NCI-H128 (cell line): ENCODE data around the gene ACTC1.
"Not testable (repeated sequence)": the region's sequence is repeated elsewhere in the genome, so short reads cannot be mapped to it uniquely, and the experiment has no call there.

ENCODE experiments used
- DNase-seq: peaks from one replicate; lab custom pipeline; 2025; ENCODE audit not compliant: unreplicated experiment; lab: John Stamatoyannopoulos, UW

The ACTC1 gene

DNA sequence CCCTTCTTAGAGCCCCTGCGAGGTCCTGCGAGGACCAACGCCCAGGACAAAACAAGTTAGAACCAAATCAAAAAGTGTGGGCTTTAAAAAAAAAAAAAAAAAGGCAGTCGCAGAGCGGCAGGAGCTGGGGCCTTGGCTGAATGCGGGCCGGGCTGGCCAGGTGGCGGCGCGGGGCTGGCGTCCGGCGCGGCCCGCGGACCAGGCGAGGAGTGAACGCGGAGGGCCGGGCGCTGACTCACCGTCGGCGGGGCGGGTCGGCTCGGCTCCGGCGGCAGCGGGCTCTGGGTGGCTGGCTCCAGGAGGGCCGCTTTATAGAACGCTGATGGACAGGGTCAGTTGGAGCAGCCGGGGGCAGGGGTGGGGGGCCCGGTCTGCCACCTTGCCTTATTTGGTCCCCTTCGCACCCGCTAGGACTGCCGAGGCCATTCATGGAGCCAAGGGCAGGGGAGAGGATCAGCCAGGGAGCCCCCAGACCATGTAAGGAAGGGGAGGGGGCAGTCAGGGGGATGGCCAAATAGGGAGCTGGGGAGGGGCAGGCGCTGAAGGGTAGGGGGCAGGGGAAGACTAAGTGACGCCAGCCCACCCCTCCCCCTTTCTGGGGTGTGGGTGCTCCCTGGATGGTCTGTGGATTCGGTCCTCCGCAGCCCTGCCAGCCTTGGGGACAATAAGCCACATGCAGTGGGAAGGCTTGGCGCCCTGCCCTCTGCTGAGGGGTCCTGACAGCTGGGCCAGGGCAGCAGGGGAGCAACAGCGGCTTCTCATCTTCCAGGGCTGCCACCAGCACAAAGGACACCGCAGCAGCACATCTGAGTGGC is at the start of gene ACTC1:
Gene ACTC1, minus strand, starts transcription at position 283 of the 815 bp plus-strand sequence. CDS start 741 bp downstream, outside the sequence.
- DNase-seq = no peak

DNA sequence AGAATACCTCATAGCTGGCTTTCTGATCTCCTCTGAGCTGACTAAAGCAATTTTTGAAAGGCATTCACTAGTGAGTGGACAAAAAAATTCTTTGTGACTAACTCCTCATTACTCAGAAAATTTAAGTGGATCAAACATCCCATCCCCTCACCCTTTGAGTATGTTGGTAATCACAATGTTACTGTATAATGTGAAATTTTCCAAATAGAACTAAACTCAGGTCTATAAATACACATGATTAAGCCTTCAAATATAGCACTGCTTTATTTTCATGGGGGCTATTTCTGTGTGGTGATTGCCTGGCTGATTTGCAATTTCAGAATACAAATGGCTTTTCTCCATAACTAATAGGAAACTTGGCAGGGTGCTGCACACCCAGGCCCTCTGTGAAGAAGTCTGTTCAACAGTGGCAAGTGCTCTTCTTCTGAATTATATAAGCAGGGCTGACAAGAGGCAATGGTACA is 45.9 kb upstream of the ACTC1 start:
- DNase-seq = no peak

DNA sequence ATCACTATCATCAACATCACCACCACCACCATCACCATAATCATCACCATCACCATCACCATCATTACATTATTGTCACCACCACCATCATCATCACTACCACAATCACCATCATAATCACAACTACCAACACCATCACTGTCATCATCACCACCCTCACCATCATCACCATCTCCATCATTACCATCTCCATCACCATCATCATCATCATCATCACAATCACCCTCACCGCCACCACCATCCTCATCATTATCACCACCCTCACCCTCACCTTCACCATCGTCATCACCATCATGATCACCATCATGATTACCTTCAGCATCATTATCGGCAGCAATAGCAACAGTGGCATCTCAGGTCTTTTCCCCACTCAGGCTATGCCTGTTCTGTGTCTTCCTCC is 42.9 kb upstream of the ACTC1 start:
- DNase-seq = no peak

DNA sequence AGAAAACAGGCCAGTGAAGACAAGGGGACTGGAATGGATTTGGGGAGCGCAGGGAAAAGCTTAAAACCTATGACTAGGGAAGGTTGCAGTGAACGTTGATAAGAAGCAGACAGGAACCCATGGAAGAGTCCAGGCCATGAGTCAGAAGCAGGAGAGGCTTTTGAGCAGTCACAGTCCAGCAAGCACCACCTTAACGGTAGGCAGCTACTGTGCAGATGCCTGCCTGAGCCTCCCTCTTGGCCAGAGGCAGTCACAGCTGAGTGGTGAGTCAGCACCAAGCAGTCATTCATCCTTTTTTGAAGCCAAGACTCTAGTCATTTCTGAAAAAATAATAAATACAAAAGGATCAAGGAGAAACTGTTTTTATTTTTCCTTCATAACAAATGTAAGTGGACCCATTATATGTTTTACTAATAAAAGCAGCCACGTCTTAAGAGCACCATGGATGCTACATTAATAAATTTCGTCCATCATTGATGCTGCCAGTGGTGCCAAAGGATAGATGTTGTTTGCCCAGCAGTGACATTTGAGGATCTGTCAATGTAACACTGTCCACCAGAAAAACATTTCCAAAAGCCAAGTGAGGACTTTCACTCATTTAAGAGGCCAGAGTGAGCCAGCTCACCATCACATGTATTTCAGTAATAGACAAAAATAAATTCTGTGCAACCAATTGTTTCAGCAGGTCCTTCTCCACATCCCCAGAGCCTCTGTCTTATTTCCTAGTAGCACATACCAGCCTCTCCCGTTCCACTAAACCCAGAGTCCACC is 42.1 kb upstream of the ACTC1 start:
- DNase-seq = no peak

DNA sequence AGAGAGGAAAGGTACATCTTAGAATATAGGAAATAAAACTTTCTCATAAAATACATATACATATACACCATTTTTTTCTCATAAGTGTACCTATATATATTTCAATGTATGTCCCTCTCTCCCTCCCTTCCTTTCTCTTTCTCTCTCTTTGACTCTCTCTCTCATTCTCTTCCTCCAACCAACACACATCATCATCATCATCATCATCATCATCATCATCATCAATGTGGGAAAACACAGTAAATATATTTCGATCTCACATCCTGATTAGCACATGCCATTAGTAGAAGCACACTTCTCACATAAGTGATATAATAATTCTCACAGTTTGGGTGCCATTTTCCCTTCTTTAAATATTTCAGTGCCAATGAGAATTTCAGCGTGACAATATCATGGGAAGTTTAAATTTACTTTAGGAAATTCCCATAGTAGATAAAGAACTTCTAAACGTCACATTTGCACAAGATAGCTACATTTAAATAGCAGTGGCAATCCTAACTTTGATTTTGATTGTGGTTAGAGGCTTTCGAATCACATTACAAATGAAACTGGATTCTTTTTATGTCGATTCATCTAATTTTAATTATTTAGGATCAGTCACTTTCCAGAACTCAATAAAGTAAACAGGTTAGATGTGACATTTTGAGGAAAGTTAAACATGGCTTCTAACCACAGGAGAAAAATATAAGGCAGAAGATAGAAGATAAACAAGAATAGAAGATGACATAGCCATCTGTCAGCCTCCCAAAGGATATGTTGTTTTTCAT is 33.0 kb upstream of the ACTC1 start:
- DNase-seq = no peak

DNA sequence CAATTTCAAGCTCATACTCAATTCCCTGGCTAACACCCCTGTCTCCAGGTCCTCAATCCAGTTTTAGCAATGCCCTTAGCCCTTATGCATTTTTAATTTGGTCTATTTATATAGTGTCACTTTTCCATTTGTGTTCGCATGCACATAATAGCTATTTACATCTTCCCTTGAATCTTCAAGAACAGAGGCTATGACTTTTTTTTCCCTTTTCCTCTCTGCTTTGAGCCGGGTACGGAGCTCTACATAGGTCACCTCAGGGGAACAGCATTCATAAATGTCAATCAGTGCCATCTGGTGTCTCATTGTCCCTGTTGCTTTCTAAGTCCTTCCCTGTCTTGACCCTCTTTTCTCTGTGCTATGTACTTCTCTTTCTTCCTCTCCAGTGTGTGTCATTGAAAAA is 26.5 kb upstream of the ACTC1 start:
- DNase-seq = no peak

DNA sequence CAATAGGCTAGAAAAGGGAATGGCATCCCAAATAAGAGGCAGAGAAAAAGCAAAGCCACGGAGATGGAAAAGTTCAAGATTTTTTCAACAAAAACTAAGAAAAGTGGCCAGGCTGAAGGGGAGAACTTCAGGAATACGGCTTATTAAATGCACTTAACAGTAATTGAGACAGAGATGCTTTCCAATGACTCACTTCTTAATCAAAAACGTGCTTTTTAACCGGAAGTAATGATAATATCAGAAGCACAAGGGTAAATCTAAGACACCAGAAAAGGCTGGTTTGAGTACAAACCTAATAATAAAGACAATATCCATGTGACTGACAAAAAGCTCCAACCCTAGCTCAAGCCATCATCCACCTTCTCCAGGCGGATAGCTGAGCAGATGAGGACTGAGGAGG is 24.8 kb upstream of the ACTC1 start:
- no peak for DNase-seq

DNA sequence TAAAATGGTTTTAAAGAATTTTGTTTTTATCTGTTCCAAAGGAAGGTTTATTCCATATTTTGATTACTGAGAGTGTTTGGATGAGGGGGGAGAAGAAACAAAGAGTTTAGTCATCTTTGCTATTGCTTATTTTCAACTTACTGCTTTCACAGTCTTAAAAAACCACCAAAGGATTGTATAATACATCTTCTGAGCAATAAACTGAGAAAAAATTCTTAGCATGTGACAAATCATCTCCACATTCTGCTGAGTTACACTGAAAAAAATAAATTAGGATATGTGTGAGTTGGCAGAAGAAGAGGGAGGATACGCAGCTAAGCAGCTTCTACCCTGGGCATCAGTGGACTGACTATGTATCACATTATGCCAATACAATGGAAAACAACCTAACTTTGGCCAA is 23.2 kb upstream of the ACTC1 start:
- no peak for DNase-seq

DNA sequence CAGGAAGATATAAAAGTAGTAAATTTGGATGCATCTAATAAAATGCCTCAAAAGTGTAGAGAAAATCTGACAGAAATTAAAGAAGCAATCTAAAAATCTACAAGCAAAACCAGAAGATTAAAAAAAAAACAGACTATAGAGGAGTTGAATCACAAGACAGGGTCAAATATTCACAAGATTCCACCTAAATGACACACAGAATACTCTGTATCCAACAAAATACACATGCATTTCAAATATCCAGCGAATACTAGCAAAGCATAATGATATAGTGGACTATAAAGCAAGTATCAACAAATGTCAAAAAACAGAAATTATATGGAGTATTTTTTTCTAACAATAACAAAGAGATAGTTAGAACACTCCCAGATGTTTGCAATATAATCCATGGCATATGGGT is 20.5 kb upstream of the ACTC1 start:
- DNase-seq = no peak

DNA sequence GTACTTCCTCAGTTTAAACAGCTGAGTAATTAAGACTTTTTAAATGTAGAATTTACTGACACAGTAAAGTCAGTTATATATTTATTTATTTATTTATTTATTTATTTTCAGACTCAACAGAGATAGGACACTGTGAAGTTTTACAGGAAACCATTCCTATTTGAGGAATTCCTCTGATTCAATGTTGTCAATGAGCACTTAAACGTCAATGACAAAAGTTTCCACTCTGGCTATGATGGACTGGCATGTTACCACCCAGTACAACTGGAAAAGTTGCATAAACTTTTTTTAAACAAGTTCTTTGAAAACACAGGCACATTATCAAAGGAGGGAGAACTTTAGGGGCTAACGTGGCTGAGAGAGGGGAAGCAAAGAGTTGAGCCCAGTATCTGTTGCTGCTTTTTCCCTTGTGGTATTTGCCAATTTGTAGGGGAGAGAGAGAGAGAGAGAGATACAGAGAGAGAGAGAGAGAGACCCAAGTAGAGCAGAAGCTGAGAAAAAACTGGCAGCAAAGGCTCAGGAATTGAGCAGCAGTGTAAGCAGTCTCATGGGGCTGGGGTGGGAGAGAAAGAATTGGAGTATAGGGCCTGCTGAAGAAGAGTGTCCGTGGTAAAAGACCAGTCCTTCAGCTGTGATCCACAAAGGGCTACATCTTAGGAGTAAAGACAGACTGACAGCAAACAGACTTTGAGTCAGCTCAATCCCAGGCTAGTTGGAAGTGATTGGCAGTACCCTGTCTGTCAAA is 18.3 kb upstream of the ACTC1 start:
- DNase-seq = no peak

DNA sequence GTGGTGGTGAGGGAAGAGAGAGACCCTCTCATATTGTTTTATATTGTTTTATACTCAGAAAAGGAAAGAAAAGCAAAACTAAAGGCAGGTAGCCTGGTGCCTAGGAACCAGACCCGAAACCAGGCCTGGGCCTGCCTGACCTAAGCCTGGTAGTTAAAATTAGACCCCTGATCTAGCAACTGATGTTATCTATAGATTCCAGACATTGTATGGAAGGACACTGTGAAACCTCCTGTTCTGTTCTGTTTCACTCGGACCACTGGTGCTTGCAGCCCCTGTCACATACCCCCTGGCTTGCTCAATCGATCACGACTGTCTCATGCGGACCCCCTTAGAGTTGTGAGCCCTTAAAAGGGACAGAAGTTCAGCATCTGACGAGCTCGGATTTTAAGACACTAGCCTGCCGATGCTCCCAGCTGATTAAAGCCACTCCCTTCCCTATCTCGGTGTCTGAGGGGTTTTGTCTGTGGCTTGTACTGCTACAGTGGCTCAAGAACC is 17.6 kb upstream of the ACTC1 start:
- not testable (repeated sequence) for DNase-seq

DNA sequence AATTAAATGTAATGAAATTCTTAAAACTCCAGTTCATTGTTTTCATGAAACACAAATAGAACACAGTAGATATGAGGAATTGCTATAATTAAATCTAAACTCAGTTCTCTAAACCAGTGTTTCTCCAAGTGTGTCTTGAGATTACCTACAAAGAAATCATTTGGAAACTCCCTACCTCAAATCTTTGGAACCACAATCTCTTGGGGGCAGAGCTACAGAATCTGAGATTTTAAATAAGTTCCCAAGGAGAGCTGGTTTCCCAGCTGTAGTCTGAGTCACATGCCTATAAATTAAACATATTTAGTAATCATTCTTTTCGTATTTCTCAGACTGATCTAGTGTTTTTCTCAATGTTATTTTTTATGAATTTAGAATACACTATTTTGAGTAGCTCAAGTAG is 17.0 kb upstream of the ACTC1 start:
- DNase-seq = no peak

DNA sequence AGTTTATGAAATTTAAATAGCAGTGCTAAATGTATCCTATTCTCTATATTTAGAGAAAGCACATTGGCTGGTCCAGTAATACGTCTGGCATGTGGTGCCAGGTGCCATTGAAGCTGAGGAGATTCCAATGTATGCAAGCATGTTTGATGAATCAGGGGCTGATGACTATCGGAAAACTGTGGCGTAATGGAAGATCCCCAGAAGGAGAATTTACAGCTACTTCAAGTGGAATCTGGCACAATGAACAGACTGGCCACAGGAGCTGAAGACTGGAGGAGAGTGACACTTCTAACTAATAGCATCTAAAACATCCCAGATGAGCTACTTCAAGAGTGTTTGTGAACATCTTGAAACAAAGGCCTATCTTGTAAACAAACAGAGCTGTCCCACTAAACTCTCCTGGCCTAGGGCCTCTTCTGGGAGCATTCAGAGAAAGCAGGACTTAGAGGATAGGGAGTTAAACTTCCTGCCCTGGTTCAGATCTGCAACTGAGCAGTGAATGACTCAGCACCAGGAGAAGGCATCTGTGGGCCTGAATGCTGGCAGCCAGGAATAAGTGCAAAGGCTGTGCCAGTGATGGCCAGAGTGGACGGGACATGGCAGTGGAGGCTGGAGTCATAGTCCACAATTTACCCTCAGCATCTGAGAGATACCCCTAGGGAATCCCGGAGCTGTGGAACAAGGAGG is 15.2 kb upstream of the ACTC1 start:
- no peak for DNase-seq

DNA sequence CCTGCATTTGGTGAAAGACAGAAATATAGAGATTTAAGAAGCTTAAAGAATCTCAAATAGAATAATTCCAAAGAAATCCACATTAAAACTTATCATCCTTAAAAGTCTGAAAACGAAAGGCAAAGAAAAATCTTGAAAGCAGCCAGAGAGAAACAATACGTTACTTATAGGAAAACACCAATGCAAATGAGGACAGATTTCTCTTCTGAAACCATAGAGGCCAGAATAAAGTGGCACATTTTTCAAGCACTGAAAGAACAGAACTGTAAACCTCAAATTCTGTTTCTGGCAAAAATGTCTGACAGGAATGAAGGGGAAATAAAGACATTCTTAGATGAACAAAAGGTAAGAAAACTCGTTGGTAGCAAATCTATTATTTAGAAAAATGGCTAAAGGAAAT is 13.8 kb upstream of the ACTC1 start:
- no peak for DNase-seq

DNA sequence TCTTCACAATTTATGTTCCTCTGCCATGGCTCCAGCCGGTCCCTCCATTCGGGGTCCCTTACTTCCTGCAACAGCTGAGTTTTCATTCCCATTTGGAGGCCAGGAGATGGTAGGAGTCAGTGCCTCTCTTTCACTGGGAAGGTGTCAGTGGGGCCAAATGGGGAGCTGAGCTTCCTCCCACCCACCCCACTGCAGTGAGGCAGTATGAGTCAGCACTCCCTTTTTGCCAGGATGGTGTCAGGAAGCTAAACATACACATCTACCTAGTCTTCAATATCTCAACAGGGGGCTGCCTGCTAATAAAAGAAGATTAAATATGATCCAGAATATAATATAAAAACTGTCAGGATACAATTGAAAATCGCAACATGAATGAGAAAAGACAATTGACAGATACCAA is 12.7 kb upstream of the ACTC1 start:
- no peak for DNase-seq

DNA sequence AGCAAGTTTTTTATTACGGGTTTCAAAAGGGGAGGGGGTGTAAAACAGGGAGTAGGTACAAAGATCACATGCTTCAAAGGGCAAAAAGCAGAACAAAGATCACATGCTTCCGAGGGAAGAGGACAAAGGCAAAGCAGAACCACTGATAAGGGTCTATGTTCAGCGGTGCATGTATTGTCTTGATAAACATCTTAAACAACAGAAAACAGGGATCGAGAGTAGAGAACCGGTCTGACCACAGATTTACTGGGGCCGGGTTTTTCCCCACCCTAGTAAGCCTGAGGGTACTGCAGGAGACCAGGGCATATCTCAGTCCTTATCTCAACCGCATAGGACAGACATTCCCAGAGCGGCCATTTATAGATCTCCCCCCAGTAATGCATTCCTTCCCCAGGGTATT is 11.9 kb upstream of the ACTC1 start:
- not testable (repeated sequence) for DNase-seq

DNA sequence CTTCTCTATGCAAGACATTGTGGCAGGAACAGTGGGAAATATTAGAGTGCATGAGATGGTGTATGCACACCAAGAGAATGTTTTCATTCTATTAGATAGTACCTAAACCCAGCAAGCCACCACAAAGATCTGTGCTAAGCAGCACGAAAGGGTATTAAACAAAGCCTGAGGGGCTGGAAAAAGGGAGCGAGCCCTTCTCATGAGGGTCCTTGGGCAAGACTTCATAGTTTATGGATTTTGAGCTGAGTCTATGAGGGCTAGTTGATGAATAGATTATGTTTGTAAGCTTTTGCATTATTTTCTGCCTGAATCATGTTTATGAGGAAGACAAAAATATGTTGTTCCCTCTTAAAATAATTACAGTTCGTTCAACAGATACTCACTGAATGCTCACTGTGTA is 9.4 kb upstream of the ACTC1 start:
- DNase-seq = no peak

DNA sequence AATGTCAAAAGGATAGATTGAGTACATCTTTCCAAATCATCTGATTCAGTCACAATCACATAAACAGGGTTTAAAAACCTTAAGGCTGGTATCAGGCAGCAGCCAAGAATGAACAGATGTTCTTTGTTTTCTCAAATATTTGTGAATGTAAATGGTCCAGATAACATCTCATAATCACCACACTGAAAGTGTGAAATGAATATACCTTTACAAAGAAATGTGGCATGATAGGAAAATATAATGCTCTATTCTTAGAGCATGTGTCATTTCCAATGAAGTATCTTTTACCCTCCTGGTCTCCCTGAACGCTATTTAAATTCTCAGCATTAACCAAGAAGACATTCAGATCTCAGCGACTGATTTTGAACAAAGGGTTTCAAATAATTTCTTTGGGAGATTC is 8.8 kb upstream of the ACTC1 start:
- DNase-seq = no peak

DNA sequence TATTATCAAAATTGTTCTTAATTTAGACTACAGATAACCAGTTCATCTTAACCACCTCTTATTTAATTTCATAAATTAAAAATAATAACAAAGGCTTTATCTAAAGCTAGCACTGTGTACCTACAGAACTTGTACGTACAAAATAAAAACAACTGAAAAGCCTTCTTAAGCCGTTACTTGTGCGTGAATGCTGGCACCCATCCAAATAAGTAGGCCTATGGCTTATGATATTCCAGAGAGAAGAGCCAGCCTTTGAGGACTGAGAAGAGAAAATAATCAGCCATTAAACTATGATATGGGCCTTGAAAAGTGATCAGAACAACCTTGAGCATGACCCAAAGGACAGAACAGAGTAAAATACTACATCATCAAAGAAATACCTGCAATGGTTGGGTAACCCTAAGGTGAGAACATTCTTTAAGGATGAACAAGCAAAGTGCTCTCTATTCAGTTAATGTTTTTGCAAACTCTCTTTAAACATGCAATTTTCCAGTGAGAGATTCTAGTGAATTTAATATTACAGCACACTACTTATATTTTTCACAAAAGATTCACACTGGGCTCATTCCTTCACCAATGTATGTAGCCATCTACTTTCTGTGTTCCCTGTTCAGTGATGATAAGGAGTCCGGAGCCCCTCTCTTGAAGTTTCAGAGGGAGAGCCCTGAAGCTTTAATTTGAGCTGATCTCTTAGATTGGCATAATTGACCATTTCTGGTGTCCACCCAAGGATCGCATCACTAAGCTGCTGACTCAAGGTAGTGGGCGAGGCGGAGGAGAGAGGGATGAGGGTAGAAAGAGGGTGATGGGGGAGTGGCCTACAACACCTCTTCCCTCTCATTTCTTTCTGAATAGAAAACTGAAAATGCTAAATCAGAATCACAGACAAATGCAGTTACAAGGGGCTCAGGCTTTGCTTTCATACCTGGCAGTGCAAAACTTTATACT is 7.7 kb upstream of the ACTC1 start:
- DNase-seq = no peak
